Erythroblast (primary cell): ENCODE data around the gene KLRC4.

ENCODE experiments used
- GATA1 ChIP-seq: IDR thresholded peaks from 2 replicates; pipeline ENCODE4 v1.6.1; 2011; ENCODE audit warnings: low read depth, mild to moderate bottlenecking, control low read depth, low read length, moderate library complexity
- POLR2A ChIP-seq: IDR thresholded peaks from 2 replicates; pipeline ENCODE4 v1.6.1; 2011; ENCODE audit warnings: mild to moderate bottlenecking, low read length

DNA sequence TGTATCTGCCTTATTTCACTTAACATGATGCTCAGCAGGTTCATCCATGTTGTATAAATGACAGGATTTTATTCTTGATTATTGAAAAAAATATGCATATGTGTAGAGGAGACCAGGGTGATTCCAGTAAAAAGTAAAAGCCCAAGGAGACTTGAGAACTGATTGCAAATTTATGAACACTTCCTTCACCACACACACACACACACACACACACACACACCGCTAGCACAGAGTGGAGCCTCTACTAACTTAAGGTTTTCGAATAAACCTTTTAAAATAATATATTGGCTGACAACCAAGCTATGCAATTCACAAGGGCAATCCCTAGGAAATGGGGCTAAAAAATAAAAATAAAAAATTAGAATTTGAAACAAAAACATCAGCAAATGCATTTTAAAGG, 11.4 kb downstream of the KLRC4 start:
- TF ChIP-seq POLR2A (no peak), GATA1 (no peak)
